ENCODE results near the gene DEFB124. TPM values are rescaled to one million over a fixed set of nuclear protein-coding genes. Genes with fewer than 3 reads are reported as not detected.

DEFB124 gene
- total RNA-seq, 1 donor from 2014 or later: not detected

DNA sequence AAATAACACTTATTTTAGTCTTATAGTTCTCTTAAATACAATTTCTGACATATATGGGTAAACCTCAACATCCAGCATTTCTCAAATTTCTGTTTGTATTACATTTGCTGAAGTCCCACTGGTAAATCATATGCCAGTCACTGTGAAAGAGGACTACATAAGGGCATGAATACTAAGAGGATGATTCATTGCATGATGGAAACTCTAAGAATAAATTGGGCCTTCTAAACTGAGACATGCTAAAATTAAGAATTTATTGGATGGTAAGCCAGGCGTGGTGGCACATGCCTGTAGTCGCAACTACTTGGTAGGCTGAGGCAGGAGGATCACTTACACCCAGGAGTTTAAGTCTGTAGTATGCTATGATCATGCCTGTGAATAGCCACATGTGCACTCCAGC is 22.4 kb downstream of the DEFB124 start:
- Mint-ChIP-seq H3K9me3 (ENCODE audit: unreplicated experiment) (no peaks in the 10 kb centered on the region), H3K36me3 (ENCODE audit: unreplicated experiment) (no peaks in the 10 kb centered on the region), H3K4me3 (ENCODE audit: unreplicated experiment) (no peak overlapping the region), H3K27me3 (ENCODE audit: unreplicated experiment) (peaks cover 3% of the 10 kb centered on the region), H3K4me1 (ENCODE audit: unreplicated experiment) (no peaks in the 10 kb centered on the region), H3K27ac (ENCODE audit: unreplicated experiment) (no peak overlapping the region)
- TF ChIP-seq, protein P1, sequence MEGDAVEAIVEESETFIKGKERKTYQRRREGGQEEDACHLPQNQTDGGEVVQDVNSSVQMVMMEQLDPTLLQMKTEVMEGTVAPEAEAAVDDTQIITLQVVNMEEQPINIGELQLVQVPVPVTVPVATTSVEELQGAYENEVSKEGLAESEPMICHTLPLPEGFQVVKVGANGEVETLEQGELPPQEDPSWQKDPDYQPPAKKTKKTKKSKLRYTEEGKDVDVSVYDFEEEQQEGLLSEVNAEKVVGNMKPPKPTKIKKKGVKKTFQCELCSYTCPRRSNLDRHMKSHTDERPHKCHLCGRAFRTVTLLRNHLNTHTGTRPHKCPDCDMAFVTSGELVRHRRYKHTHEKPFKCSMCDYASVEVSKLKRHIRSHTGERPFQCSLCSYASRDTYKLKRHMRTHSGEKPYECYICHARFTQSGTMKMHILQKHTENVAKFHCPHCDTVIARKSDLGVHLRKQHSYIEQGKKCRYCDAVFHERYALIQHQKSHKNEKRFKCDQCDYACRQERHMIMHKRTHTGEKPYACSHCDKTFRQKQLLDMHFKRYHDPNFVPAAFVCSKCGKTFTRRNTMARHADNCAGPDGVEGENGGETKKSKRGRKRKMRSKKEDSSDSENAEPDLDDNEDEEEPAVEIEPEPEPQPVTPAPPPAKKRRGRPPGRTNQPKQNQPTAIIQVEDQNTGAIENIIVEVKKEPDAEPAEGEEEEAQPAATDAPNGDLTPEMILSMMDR (IDR thresholded peaks at IDR 0.05): no peak
- no peak for DNase-seq (ENCODE audit: extremely low spot score, unreplicated experiment)

DNA sequence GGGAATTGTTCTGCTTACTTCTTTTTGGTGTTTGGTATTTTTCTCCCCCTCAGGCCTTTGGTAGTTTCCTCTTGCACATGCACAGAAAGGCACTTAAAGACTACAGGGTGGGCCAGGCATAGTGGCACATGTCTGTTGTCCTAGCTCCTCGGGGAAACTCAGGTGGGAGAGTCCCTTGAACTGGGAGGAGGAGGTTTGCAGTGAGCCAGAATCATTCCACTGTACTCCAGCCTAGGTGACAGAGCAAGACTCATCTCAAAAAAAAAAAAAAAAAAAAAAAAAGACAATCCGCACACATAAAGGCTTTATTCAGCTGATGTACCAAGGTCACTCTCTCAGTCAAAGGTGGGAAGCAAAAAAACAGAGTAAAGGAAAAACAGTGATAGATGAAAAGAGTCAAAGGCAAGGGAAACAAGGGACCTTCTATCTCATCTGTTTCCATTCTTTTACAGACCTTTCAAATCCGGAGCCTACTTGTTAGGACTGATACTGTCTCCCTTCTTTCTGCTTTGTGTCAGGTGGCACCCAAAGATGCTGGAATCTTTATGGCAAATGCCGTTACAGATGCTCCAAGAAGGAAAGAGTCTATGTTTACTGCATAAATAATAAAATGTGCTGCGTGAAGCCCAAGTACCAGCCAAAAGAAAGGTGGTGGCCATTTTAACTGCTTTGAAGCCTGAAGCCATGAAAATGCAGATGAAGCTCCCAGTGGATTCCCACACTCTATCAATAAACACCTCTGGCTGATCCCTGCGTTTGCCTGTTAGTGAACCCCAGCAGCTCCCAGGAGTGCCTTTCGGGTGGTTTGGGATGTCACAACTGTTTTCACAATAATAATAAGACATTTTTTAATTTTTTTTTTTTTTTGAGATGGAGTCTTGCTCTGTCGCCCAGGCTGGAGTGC is 25.2 kb downstream of the DEFB124 start:
- TF ChIP-seq, protein P1 (IDR thresholded peaks at IDR 0.05): no peak
- H3K4me3 Mint-ChIP-seq (ENCODE audit: unreplicated experiment): no peak overlapping the region

DNA sequence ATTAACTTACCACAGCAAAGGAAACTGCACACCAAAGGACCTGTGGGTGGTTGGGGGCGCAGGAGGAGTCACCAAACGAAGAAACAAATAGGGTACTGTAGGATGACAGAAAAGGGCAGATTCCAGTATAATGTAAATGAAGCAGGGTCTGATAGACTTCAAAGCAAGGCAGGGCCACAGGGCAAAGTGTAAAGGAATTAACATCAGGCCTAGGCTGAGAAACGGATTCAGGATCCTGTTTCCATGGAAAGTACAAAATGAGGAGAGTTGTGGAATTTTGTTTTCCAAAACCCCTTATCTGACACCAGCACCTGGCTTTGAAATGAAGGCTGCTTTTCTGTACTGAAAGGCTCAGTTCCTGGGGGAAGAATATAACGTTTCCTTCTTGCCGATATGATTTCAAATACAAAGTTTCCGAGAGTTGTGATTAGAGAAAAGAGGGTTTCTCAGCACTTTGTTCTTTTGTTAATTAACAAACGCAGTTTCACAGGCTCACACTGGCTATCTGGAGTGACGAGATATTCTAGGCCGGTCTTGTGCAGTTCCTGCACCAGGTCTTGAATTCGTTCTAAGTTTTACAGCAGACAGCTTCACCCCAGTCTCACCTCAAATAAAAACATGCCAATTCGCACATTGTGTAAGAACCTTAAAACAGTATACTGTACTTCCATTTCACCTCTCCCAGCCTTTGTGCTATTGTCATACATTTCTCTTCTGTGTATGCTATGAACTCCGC is 28.7 kb downstream of the DEFB124 start:
- no peak overlapping the region for H3K4me3 Mint-ChIP-seq (ENCODE audit: unreplicated experiment)
- no peak for DNase-seq (ENCODE audit: extremely low spot score, unreplicated experiment)
- no peaks in the 10 kb centered on the region for H3K36me3 Mint-ChIP-seq (ENCODE audit: unreplicated experiment)
- no peak overlapping the region for H3K27ac Mint-ChIP-seq (ENCODE audit: unreplicated experiment)
- no peaks in the 10 kb centered on the region for H3K4me1 Mint-ChIP-seq (ENCODE audit: unreplicated experiment)
- no peaks in the 10 kb centered on the region for H3K9me3 Mint-ChIP-seq (ENCODE audit: unreplicated experiment)
- peaks cover 5% of the 10 kb centered on the region for H3K27me3 Mint-ChIP-seq (ENCODE audit: unreplicated experiment)
- TF ChIP-seq, protein P1 (IDR thresholded peaks at IDR 0.05): no peak

More for the DNA sequence above, 25.2 kb downstream of the DEFB124 start:
- peaks cover 7% of the 10 kb centered on the region for H3K27me3 Mint-ChIP-seq (ENCODE audit: unreplicated experiment)
- H3K4me1 Mint-ChIP-seq (ENCODE audit: unreplicated experiment): no peaks in the 10 kb centered on the region
- H3K9me3 Mint-ChIP-seq (ENCODE audit: unreplicated experiment): no peaks in the 10 kb centered on the region
- no peak for DNase-seq (ENCODE audit: extremely low spot score, unreplicated experiment)
- no peak overlapping the region for H3K27ac Mint-ChIP-seq (ENCODE audit: unreplicated experiment)
- H3K36me3 Mint-ChIP-seq (ENCODE audit: unreplicated experiment): no peaks in the 10 kb centered on the region

DNA sequence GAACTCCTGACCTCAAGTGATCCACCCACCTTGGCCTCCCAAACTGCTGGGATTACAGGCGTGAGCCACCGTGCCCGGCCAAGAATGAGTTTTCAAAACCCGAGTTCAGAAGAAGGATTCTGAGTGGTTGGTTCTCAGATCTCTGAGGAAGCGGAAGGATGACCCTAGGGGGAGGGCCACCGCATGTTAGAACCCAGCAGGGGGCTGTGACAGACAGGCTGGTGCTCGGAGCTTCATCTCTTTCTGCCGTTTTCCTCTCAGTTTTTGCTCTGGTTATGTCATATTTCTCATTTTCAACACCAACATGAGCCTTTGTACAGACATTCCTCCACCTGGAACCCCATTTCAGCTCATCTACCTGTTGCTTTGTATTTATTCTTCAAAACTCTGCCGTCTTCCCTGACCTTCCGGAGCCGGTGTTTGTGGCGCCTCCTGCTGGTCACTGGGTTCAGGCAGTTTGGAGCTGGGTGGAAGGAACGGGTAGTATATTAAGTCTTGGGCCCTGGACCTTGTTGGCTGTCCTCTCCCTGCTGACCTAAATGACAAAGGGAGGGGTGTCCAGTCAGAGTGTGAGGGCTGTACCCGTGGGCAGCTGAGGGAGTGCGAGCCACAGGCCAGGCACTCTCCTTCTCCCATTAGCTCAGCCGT is 34.8 kb downstream of the DEFB124 start, which contains the start of gene DEFB123:
DEFB123 (plus strand) TSS at position 621 of the 648 bp plus-strand sequence. CDS start 67 bp downstream, outside the sequence.
- no peak for DNase-seq (ENCODE audit: extremely low spot score, unreplicated experiment)
- no peaks in the 10 kb centered on the region for H3K4me1 Mint-ChIP-seq (ENCODE audit: unreplicated experiment)
- H3K36me3 Mint-ChIP-seq (ENCODE audit: unreplicated experiment): no peaks in the 10 kb centered on the region
- no peak within 1 kb of the TSS for H3K27ac Mint-ChIP-seq (ENCODE audit: unreplicated experiment)
- H3K4me3 Mint-ChIP-seq (ENCODE audit: unreplicated experiment): no peak within 1 kb of the TSS
- peaks cover 3% of the 10 kb centered on the region for H3K27me3 Mint-ChIP-seq (ENCODE audit: unreplicated experiment)
- no peaks in the 10 kb centered on the region for H3K9me3 Mint-ChIP-seq (ENCODE audit: unreplicated experiment)
- TF ChIP-seq, protein P1 (IDR thresholded peaks at IDR 0.05): no peak

All from osteocyte (in vitro differentiated cells).